HG03064 (cell line): ENCODE data around the gene SNRNP200.

Experiments
- ATAC-seq: cut with Tn5 transposase; IDR thresholded peaks from one replicate; pipeline ENCODE4 v1.9.1; 2021; ENCODE audit warnings: low read depth; ENCODE audit not compliant: unreplicated experiment

The SNRNP200 gene

GRCh38 chr2:96305091-96305978 lies at the start of gene SNRNP200:
TSS of gene SNRNP200 (minus strand) at chr2:96305546. CDS start at chr2:96305437, 109 bp downstream.
- peak; percentile 95 for ATAC-seq

- ATAC-seq, result no peak
Observed at GRCh38 chr2:96354492-96354891, 49.1 kb upstream of the SNRNP200 start.

- ATAC-seq, result no peak
Observed at GRCh38 chr2:96353606-96354101, 48.3 kb upstream of the SNRNP200 start.

GRCh38 chr2:96353032-96353561 lies 47.8 kb upstream of the SNRNP200 start:
- no peak for ATAC-seq

- ATAC-seq, result no peak
Observed at GRCh38 chr2:96347395-96347794, 42.0 kb upstream of the SNRNP200 start.

GRCh38 chr2:96345868-96346462 lies 40.6 kb upstream of the SNRNP200 start:
- no peak for ATAC-seq

GRCh38 chr2:96345438-96345837 lies 40.1 kb upstream of the SNRNP200 start:
- ATAC-seq, result no peak

- peak; percentile 76 for ATAC-seq
Observed at GRCh38 chr2:96344011-96344410, 38.7 kb upstream of the SNRNP200 start.

- peak; percentile 41 for ATAC-seq
Observed at GRCh38 chr2:96342085-96342484, 36.7 kb upstream of the SNRNP200 start.

- no peak for ATAC-seq
Observed at GRCh38 chr2:96341641-96342040, 36.3 kb upstream of the SNRNP200 start.

GRCh38 chr2:96340493-96341414 lies 35.4 kb upstream of the SNRNP200 start:
- no peak for ATAC-seq

- no peak for ATAC-seq
Observed at GRCh38 chr2:96336873-96337272, 31.5 kb upstream of the SNRNP200 start.

GRCh38 chr2:96336104-96336775 lies 30.9 kb upstream of the SNRNP200 start:
- ATAC-seq, result no peak

GRCh38 chr2:96333708-96334107 lies 28.4 kb upstream of the SNRNP200 start:
- no peak for ATAC-seq

- ATAC-seq, result no peak
Observed at GRCh38 chr2:96330407-96330806, 25.1 kb upstream of the SNRNP200 start.

GRCh38 chr2:96329874-96330273 lies 24.5 kb upstream of the SNRNP200 start:
- ATAC-seq, result no peak

GRCh38 chr2:96329456-96329855 lies 24.1 kb upstream of the SNRNP200 start:
- no peak for ATAC-seq

- no peak for ATAC-seq
Observed at GRCh38 chr2:96326990-96327820, 21.9 kb upstream of the SNRNP200 start.

- no peak for ATAC-seq
Observed at GRCh38 chr2:96326564-96326963, 21.2 kb upstream of the SNRNP200 start.
